Mesangial cell (primary cell): ENCODE measurements around the gene WNT10A. TPM values are rescaled to one million over a fixed set of nuclear protein-coding genes. Genes with fewer than 3 reads are reported as not detected.

Source experiments
- total RNA-seq: library from RNA; depleted of rRNA; stranded (reverse); fragments of >200 nt; gene quantifications from 2 replicates; pipeline ENCODE4 v1.2.3, GENCODE V29; 2015

Gene WNT10A
- total RNA-seq, result 1.1 and 10.5 TPM in 2 replicates

GRCh38 chr2:218880102-218880858 is at the start of gene WNT10A:
Gene WNT10A (plus strand): TSS chr2:218880852. CDS start chr2:218880996, 144 bp downstream.

GRCh38 chr2:218831378-218831990 is 49.2 kb upstream of the WNT10A start, which contains the start of gene PRKAG3:
Gene PRKAG3 (minus strand): TSS chr2:218831803.

GRCh38 chr2:218859556-218859987 is 21.1 kb upstream of the WNT10A start, which contains the start of gene WNT6:
Gene WNT6 (plus strand): TSS chr2:218859805. CDS start chr2:218860038, 233 bp downstream.

Other genes starting within 250 kb of the WNT10A start
- 20.4 and 22.2 TPM in 2 replicates for gene ZNF142, start 221.2 kb upstream of the WNT10A start, total RNA-seq
- 22.8 and 36.7 TPM in 2 replicates for gene BCS1L, start 221.2 kb upstream of the WNT10A start, total RNA-seq
- gene RNF25, start 208.8 kb upstream of the WNT10A start, total RNA-seq, result 25.7 and 36.3 TPM in 2 replicates
- gene STK36, start 208.8 kb upstream of the WNT10A start, total RNA-seq, result 16.1 and 32.5 TPM in 2 replicates
- gene TTLL4, start 170.0 kb upstream of the WNT10A start, total RNA-seq, result 14.8 and 30.0 TPM in 2 replicates
- gene CYP27A1, start 98.7 kb upstream of the WNT10A start, total RNA-seq, result 11.9 and 26.1 TPM in 2 replicates
- not detected in 2 replicates for gene PRKAG3, start 49.0 kb upstream of the WNT10A start, total RNA-seq
- not detected in 2 replicates for gene WNT6, start 21.0 kb upstream of the WNT10A start, total RNA-seq
- gene CDK5R2, start 78.8 kb downstream of the WNT10A start, total RNA-seq, result not detected in 2 replicates
- not detected in 2 replicates for gene FEV, start 104.3 kb downstream of the WNT10A start, total RNA-seq
- not detected in 2 replicates for gene CRYBA2, start 112.6 kb downstream of the WNT10A start, total RNA-seq
- gene CFAP65, start 160.7 kb downstream of the WNT10A start, total RNA-seq, result 0.13 TPM in 1 of 2 replicates, not detected in the other
- not detected in 2 replicates for gene IHH, start 180.1 kb downstream of the WNT10A start, total RNA-seq